HG02885 (cell line): ENCODE measurements around the gene MIGA2.
A peak's percentile ranks its signal among the peaks of the same experiment; 100 is the strongest.
"Not testable (repeated sequence)": the region's sequence is repeated elsewhere in the genome, so short reads cannot be mapped to it uniquely, and the experiment has no call there.

Experiments used
- ATAC-seq: cut with Tn5 transposase; IDR thresholded peaks from one replicate; pipeline ENCODE4 v1.9.1; 2021; ENCODE audit warnings: mild to moderate bottlenecking; ENCODE audit not compliant: unreplicated experiment, poor library complexity

Gene MIGA2

GRCh38 chr9:129036241-129036922 lies at the start of gene MIGA2:
MIGA2 (plus strand) TSS chr9:129036626; CDS start chr9:129040595, 3,969 bp downstream.
- peak; percentile 97 for ATAC-seq

GRCh38 chr9:128986671-128987070 lies 49.8 kb upstream of the MIGA2 start:
- ATAC-seq, result no peak

GRCh38 chr9:128987805-128988204 lies 48.6 kb upstream of the MIGA2 start:
- no peak for ATAC-seq

GRCh38 chr9:128992995-128993394 lies 43.4 kb upstream of the MIGA2 start:
- no peak for ATAC-seq

GRCh38 chr9:128995791-128996190 lies 40.6 kb upstream of the MIGA2 start:
- no peak for ATAC-seq

GRCh38 chr9:128998462-128998861 lies 38.0 kb upstream of the MIGA2 start:
- no peak for ATAC-seq

- ATAC-seq, result no peak
Observed at GRCh38 chr9:128999581-129000206, 36.7 kb upstream of the MIGA2 start.

GRCh38 chr9:129001504-129002325 lies 34.7 kb upstream of the MIGA2 start:
- ATAC-seq, result no peak

GRCh38 chr9:129002992-129003391 lies 33.4 kb upstream of the MIGA2 start:
- ATAC-seq, result no peak

- not testable (repeated sequence) for ATAC-seq
Observed at GRCh38 chr9:129004173-129004572, 32.3 kb upstream of the MIGA2 start.

GRCh38 chr9:129005336-129005997 lies 31.0 kb upstream of the MIGA2 start:
- no peak for ATAC-seq

- ATAC-seq, result peak; percentile 38
Observed at GRCh38 chr9:129006328-129007034, 29.9 kb upstream of the MIGA2 start.

- no peak for ATAC-seq
Observed at GRCh38 chr9:129007035-129007765, 29.2 kb upstream of the MIGA2 start.

- ATAC-seq, result no peak
Observed at GRCh38 chr9:129007766-129008468, 28.5 kb upstream of the MIGA2 start.

- no peak for ATAC-seq
Observed at GRCh38 chr9:129008469-129008965, 27.9 kb upstream of the MIGA2 start.

- no peak for ATAC-seq
Observed at GRCh38 chr9:129008986-129009583, 27.3 kb upstream of the MIGA2 start.

- ATAC-seq, result no peak
Observed at GRCh38 chr9:129009584-129010141, 26.8 kb upstream of the MIGA2 start.
